ENCODE results near the gene ALDH7A1. TPM values are rescaled to one million over a fixed set of nuclear protein-coding genes. Genes with fewer than 3 reads are reported as not detected.

ALDH7A1 gene
- total and polyA plus RNA-seq, 7 donors = 16.0 to 37.0 (median 22.2) TPM

- WGBS, 2 donors = 93 to 95% methylated on average over 3 of the region's 3 CpGs
- Histone ChIP-seq H3K9me3 (no peaks in the 10 kb centered on the region), H3K4me3 (no peak overlapping the region), H3K27ac (no peak overlapping the region), H3K36me3 (no peaks in the 10 kb centered on the region), H3K27me3 (no peaks in the 10 kb centered on the region), H3K4me1 (no peaks in the 10 kb centered on the region)
- no peak for DNase-seq
- intact Hi-C loops (cut with DNase I) = no loop called here
- no peak for TF ChIP-seq CTCF (IDR thresholded peaks at IDR 0.05)
- no peak for TF ChIP-seq POLR2A (IDR thresholded peaks at IDR 0.05)
- no peak for TF ChIP-seq POLR2AphosphoS5 (IDR thresholded peaks at IDR 0.05)
- TF ChIP-seq EP300 (IDR thresholded peaks at IDR 0.05) = no peak
Measured at GRCh38 chr5:126635585-126635984, 40.6 kb upstream of the ALDH7A1 start.

- Histone ChIP-seq H3K27me3 (no peaks in the 10 kb centered on the region), H3K9me3 (no peaks in the 10 kb centered on the region), H3K4me1 (no peaks in the 10 kb centered on the region), H3K4me3 (no peak overlapping the region), H3K36me3 (no peaks in the 10 kb centered on the region), H3K27ac (no peak overlapping the region)
- DNase-seq = no peak
- TF ChIP-seq POLR2A (IDR thresholded peaks at IDR 0.05) (no peak), CTCF (IDR thresholded peaks at IDR 0.05) (no peak), EP300 (IDR thresholded peaks at IDR 0.05) (no peak), POLR2AphosphoS5 (IDR thresholded peaks at IDR 0.05) (no peak)
- 90 to 96% methylated on average over 4 of the region's 4 CpGs for WGBS, 2 donors
- intact Hi-C loops (cut with DNase I) = no loop called here
Measured at GRCh38 chr5:126633552-126633951, 38.5 kb upstream of the ALDH7A1 start.

GRCh38 chr5:126631920-126632319 is 36.9 kb upstream of the ALDH7A1 start:
- no peak overlapping the region for H3K4me3 ChIP-seq
- intact Hi-C loops (cut with DNase I) = no loop called here
- no peak for DNase-seq
- no peak overlapping the region for H3K27ac ChIP-seq
- WGBS, 2 donors = 74 to 76% methylated on average over 3 of the region's 3 CpGs
- TF ChIP-seq CTCF (IDR thresholded peaks at IDR 0.05) (no peak), EP300 (IDR thresholded peaks at IDR 0.05) (no peak), POLR2A (IDR thresholded peaks at IDR 0.05) (no peak), POLR2AphosphoS5 (IDR thresholded peaks at IDR 0.05) (no peak)
- no peaks in the 10 kb centered on the region for H3K27me3 ChIP-seq
- H3K36me3 ChIP-seq = no peaks in the 10 kb centered on the region
- H3K9me3 ChIP-seq = no peaks in the 10 kb centered on the region
- no peaks in the 10 kb centered on the region for H3K4me1 ChIP-seq

- 96 to 97% methylated on average over 11 of the region's 11 CpGs for WGBS, 2 donors
- DNase-seq = no peak
Measured at GRCh38 chr5:126628102-126628501, 33.1 kb upstream of the ALDH7A1 start.

More at GRCh38 chr5:126628102-126628501, 33.1 kb upstream of the ALDH7A1 start:
- H3K9me3 ChIP-seq = no peaks in the 10 kb centered on the region
- TF ChIP-seq POLR2A (IDR thresholded peaks at IDR 0.05) = no peak
- TF ChIP-seq EP300 (IDR thresholded peaks at IDR 0.05) = no peak
- no peak for TF ChIP-seq POLR2AphosphoS5 (IDR thresholded peaks at IDR 0.05)
- no peak for TF ChIP-seq CTCF (IDR thresholded peaks at IDR 0.05)
- no peak overlapping the region for H3K4me3 ChIP-seq
- H3K4me1 ChIP-seq = peaks cover 0 to 12% (median 3%) of the 10 kb centered on the region in 4 donors
- no peaks in the 10 kb centered on the region for H3K27me3 ChIP-seq
- H3K36me3 ChIP-seq = peaks cover 0 to 26% (median 15%) of the 10 kb centered on the region in 4 donors
- intact Hi-C loops (cut with DNase I) = no loop called here
- no peak overlapping the region for H3K27ac ChIP-seq
